ENCODE data around the gene FERD3L.
"Not testable (repeated sequence)": the region's sequence is repeated elsewhere in the genome, so short reads cannot be mapped to it uniquely, and the experiment has no call there.

GRCh38 chr7:19194417-19194816 is 49.2 kb upstream of the FERD3L start:
- TF ChIP-seq CTCF (IDR thresholded peaks at IDR 0.05; ENCODE audit: extremely low read depth in 1 of 2, insufficient read depth in 1 of 2, low read depth in 1 of 2, low read length in 2 of 2); POLR2A (IDR thresholded peaks at IDR 0.05; ENCODE audit: low read depth, low read length); POLR2AphosphoS5 (IDR thresholded peaks at IDR 0.05; ENCODE audit: insufficient read depth, low read depth, low read length); JUN (IDR thresholded peaks at IDR 0.05; ENCODE audit: borderline replicate concordance, insufficient read depth, insufficient read length, low read depth); GATA2 (IDR thresholded peaks at IDR 0.05; ENCODE audit: insufficient read depth, insufficient read length, low read depth, low read length); MAX (IDR thresholded peaks at IDR 0.05; ENCODE audit: insufficient read depth, insufficient read length); FOS (IDR thresholded peaks at IDR 0.05; ENCODE audit: borderline replicate concordance, insufficient read depth, low read length): not testable (repeated sequence)

All from endothelial cell of umbilical vein (primary cell).